H9 (cell line): ENCODE results near the gene BPIFB3. TPM values are rescaled to one million over a fixed set of nuclear protein-coding genes. Genes with fewer than 3 reads are reported as not detected.

ENCODE experiments used
- total RNA-seq: library from RNA; stranded (reverse); gene quantifications from 2 replicates; pipeline ENCODE4 v1.2.1, GENCODE V29; 2021

Gene BPIFB3
- total RNA-seq, 1 experiment from 2014 or later: not detected

Other genes with a start within 250 kb of the BPIFB3 start
- gene MAPRE1, start 233.9 kb upstream of the BPIFB3 start, total RNA-seq: 286 and 289 TPM in 2 replicates
- 0.09 TPM in 1 of 2 replicates, not detected in the other for gene EFCAB8, start 195.0 kb upstream of the BPIFB3 start, total RNA-seq
- gene SUN5, start 49.5 kb upstream of the BPIFB3 start, total RNA-seq: not detected in 2 replicates
- gene BPIFB2, start 46.2 kb upstream of the BPIFB3 start, total RNA-seq: not detected in 2 replicates
- not detected in 2 replicates for gene BPIFB6, start 22.3 kb upstream of the BPIFB3 start, total RNA-seq
- gene BPIFB4, start 25.7 kb downstream of the BPIFB3 start, total RNA-seq: not detected in 2 replicates
- gene BPIFA2, start 114.3 kb downstream of the BPIFB3 start, total RNA-seq: not detected in 2 replicates
- gene BPIFA3, start 163.4 kb downstream of the BPIFB3 start, total RNA-seq: not detected in 2 replicates
- not detected in 2 replicates for gene BPIFA1, start 182.1 kb downstream of the BPIFB3 start, total RNA-seq
- gene BPIFB1, start 229.3 kb downstream of the BPIFB3 start, total RNA-seq: not detected in 2 replicates